ENCODE results near the gene C2CD2. TPM values are rescaled to one million over a fixed set of nuclear protein-coding genes. Genes with fewer than 3 reads are reported as not detected.

C2CD2 gene
- total RNA-seq, 1 donor from 2014 or later, result 15.8 TPM

- DNase-seq (ENCODE audit: low read depth), result no peak
- Histone ChIP-seq H3K27me3 (ENCODE audit: control insufficient read depth, insufficient read depth, low read length) (no peaks in the 10 kb centered on the region), H3K4me3 (ENCODE audit: low read depth, low read length) (peak overlapping the region; percentile 6), H3K36me3 (ENCODE audit: control insufficient read depth, insufficient read depth, low read length) (no peaks in the 10 kb centered on the region)
- TF ChIP-seq CTCF (IDR thresholded peaks at IDR 0.05; ENCODE audit: insufficient read depth, low read length, poor library complexity, severe bottlenecking), result no peak
These were observed 27.6 kb downstream of the C2CD2 start for GRCh38 chr21:41926117-41926806.

GRCh38 chr21:41925767-41926116 is 28.1 kb downstream of the C2CD2 start:
- TF ChIP-seq CTCF (IDR thresholded peaks at IDR 0.05; ENCODE audit: insufficient read depth, low read length, poor library complexity, severe bottlenecking), result no peak
- Histone ChIP-seq H3K4me3 (ENCODE audit: low read depth, low read length) (no peak overlapping the region), H3K36me3 (ENCODE audit: control insufficient read depth, insufficient read depth, low read length) (no peaks in the 10 kb centered on the region), H3K27me3 (ENCODE audit: control insufficient read depth, insufficient read depth, low read length) (no peaks in the 10 kb centered on the region)
- DNase-seq (ENCODE audit: low read depth), result no peak

- TF ChIP-seq CTCF (IDR thresholded peaks at IDR 0.05; ENCODE audit: insufficient read depth, low read length, poor library complexity, severe bottlenecking), result no peak
- no peaks in the 10 kb centered on the region for H3K27me3 ChIP-seq (ENCODE audit: control insufficient read depth, insufficient read depth, low read length)
- H3K36me3 ChIP-seq (ENCODE audit: control insufficient read depth, insufficient read depth, low read length), result no peaks in the 10 kb centered on the region
- H3K4me3 ChIP-seq (ENCODE audit: low read depth, low read length), result no peak overlapping the region
- no peak for DNase-seq (ENCODE audit: low read depth)
These were observed 29.5 kb downstream of the C2CD2 start for GRCh38 chr21:41924368-41924754.

- no peak overlapping the region for H3K4me3 ChIP-seq (ENCODE audit: low read depth, low read length)
These were observed 30.0 kb downstream of the C2CD2 start for GRCh38 chr21:41923631-41924367.

GRCh38 chr21:41923186-41923585 is 30.6 kb downstream of the C2CD2 start:
- TF ChIP-seq CTCF (IDR thresholded peaks at IDR 0.05; ENCODE audit: insufficient read depth, low read length, poor library complexity, severe bottlenecking), result no peak
- DNase-seq (ENCODE audit: low read depth), result no peak
- Histone ChIP-seq H3K27me3 (ENCODE audit: control insufficient read depth, insufficient read depth, low read length) (no peaks in the 10 kb centered on the region), H3K4me3 (ENCODE audit: low read depth, low read length) (no peak overlapping the region), H3K36me3 (ENCODE audit: control insufficient read depth, insufficient read depth, low read length) (no peaks in the 10 kb centered on the region)

More at GRCh38 chr21:41923631-41924367, 30.0 kb downstream of the C2CD2 start:
- TF ChIP-seq CTCF (IDR thresholded peaks at IDR 0.05; ENCODE audit: insufficient read depth, low read length, poor library complexity, severe bottlenecking), result no peak
- H3K36me3 ChIP-seq (ENCODE audit: control insufficient read depth, insufficient read depth, low read length), result no peaks in the 10 kb centered on the region
- no peak for DNase-seq (ENCODE audit: low read depth)
- no peaks in the 10 kb centered on the region for H3K27me3 ChIP-seq (ENCODE audit: control insufficient read depth, insufficient read depth, low read length)

All from kidney epithelial cell (primary cell).